OCI-M2 (cell line): Measurements from ENCODE around the gene ANKRD40.
"Not testable (repeated sequence)": the region's sequence is repeated elsewhere in the genome, so short reads cannot be mapped to it uniquely, and the experiment has no call there.

ENCODE experiments used
- DNase-seq: peaks from one replicate; lab custom pipeline; 2025; ENCODE audit not compliant: unreplicated experiment; lab: John Stamatoyannopoulos, UW

The ANKRD40 gene

GRCh38 chr17:50686494-50687199 lies 21.1 kb downstream of the ANKRD40 start:
- no peak for DNase-seq

GRCh38 chr17:50685691-50686493 lies 21.8 kb downstream of the ANKRD40 start:
- DNase-seq, result no peak

- no peak for DNase-seq
These were observed 22.4 kb downstream of the ANKRD40 start for GRCh38 chr17:50685334-50685665.

GRCh38 chr17:50684612-50685333 lies 22.9 kb downstream of the ANKRD40 start:
- no peak for DNase-seq

- DNase-seq, result no peak
These were observed 23.5 kb downstream of the ANKRD40 start for GRCh38 chr17:50684288-50684611.

GRCh38 chr17:50683434-50684287 lies 24.1 kb downstream of the ANKRD40 start:
- DNase-seq, result no peak

GRCh38 chr17:50682938-50683337 lies 24.8 kb downstream of the ANKRD40 start:
- DNase-seq, result no peak

GRCh38 chr17:50682441-50682840 lies 25.3 kb downstream of the ANKRD40 start:
- DNase-seq, result no peak

GRCh38 chr17:50681263-50682200 lies 26.2 kb downstream of the ANKRD40 start:
- DNase-seq, result no peak

- not testable (repeated sequence) for DNase-seq
These were observed 27.0 kb downstream of the ANKRD40 start for GRCh38 chr17:50680543-50681262.

GRCh38 chr17:50680126-50680525 lies 27.6 kb downstream of the ANKRD40 start:
- no peak for DNase-seq

GRCh38 chr17:50679008-50679544 lies 28.6 kb downstream of the ANKRD40 start:
- DNase-seq, result no peak

GRCh38 chr17:50677851-50678375 lies 29.8 kb downstream of the ANKRD40 start:
- DNase-seq, result no peak

- DNase-seq, result no peak
These were observed 31.4 kb downstream of the ANKRD40 start for GRCh38 chr17:50676065-50676975.

GRCh38 chr17:50675627-50676026 lies 32.1 kb downstream of the ANKRD40 start:
- no peak for DNase-seq

GRCh38 chr17:50675190-50675589 lies 32.5 kb downstream of the ANKRD40 start:
- no peak for DNase-seq

- no peak for DNase-seq
These were observed 34.7 kb downstream of the ANKRD40 start for GRCh38 chr17:50672831-50673551.
